Activated CD4-positive, alpha-beta T cell treated with anti-CD3 and anti-CD28 coated beads for 1 hour (primary cell): ENCODE measurements around the gene VAV2.
"Not testable (repeated sequence)": the region's sequence is repeated elsewhere in the genome, so short reads cannot be mapped to it uniquely, and the experiment has no call there.

Source experiments
- DNase-seq: peaks from one replicate; pipeline ENCODE4 v3.0.0-alpha.2; 2020

VAV2 gene

DNA sequence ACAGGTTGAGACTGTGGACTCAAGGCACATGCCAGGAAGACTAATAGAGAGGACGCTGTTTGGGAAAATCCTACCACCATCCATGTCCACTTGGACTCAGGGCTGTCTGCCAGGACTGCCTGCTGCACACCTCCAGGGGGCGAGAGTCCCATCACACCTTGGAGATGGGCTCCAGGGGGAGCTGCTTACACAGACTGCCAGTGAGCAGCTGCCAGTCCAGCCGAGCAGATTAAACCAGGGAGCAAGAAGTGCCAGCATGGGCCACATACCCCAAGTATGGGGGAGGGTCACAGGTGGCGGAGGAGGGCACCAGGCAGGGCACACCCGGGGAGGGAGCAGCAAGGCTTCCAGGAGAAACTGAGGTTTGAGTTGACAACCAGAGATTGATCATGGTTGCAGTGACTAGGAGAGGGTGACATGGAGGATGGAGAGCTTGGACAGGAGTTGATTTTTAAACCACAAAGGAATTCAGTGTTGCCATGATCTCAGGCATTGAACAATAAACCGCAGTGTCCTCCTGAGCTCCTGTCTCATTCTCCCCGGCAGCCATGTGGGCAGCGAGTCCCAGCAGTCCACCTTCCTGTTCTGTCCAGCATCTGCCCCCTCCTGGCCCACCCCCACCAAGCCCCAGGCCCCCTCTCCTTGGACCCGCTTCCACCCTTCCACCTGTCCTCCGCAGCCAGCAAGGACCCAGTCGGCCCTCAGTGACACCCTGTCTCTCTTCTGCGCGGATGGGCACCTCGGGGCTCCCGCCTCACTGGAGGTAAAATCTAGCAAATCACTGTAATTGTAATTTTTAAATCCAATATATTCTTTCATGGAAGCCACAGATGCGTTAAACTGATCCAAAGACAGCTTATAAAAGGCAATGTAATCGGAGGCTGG is 3.1 kb upstream of the VAV2 start:
- no peak for DNase-seq

DNA sequence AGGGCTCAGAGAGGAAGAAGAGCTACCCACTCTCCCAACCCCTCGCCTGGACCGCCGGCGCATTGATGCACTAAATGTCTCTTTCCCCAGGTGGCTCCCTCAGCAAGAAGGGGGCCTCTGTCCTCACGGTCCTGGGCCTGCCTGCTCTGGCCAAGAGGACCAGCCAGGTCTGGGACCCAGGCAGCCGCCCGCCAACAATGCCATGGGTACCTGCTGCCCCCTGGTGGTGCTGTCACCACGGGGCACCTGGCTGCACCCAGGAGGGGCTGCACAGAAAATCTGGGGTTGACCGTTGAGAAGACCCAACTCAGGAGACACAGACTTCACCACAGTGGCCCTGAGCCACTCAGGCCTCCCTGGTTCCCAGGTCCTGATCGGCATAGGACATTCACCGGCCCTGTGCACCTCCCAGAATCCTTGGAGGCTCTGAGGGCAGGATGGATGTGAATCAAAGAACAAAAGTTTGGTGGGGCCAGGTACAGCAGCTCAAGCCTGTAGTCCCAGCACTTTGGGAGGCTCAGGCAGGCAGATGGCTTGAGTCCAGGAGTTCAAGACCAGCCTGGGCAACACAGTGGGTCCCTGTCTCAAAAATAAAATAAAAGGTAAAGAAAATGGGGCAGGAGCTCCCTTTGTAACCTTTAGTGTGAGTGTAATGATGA is 2.4 kb upstream of the VAV2 start:
- peak; percentile 61 for DNase-seq

DNA sequence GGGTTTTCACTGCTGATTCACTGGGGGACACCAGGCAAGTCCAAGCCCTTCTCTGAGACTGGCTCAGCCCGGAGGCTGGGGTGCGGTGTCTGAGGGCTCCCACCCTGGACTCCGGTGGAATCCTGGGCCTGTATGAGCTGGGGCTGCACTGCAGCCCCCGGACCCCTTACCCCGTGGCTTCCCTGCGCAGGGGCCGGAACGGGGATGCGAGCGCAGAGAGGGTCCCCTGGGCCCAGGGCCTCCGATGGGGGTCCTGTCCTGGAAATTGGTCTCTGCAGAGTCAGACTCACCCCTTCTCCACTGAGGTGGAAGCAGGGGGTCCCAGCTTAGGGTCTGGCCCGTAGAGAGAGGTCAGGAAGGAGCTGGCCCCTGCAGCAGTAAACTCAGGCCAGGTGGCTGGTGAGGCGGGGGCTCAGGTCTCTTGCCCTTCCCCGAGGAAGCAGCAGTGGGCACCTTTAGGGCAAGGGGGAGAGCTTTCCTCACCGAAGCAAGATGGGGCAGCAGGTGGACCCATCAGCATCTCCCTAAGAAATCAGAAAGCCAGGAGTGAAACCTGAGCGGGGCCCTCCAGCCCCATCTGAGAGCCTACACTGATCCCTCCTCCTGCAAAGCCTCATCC is 1.6 kb upstream of the VAV2 start:
- DNase-seq, result no peak

DNA sequence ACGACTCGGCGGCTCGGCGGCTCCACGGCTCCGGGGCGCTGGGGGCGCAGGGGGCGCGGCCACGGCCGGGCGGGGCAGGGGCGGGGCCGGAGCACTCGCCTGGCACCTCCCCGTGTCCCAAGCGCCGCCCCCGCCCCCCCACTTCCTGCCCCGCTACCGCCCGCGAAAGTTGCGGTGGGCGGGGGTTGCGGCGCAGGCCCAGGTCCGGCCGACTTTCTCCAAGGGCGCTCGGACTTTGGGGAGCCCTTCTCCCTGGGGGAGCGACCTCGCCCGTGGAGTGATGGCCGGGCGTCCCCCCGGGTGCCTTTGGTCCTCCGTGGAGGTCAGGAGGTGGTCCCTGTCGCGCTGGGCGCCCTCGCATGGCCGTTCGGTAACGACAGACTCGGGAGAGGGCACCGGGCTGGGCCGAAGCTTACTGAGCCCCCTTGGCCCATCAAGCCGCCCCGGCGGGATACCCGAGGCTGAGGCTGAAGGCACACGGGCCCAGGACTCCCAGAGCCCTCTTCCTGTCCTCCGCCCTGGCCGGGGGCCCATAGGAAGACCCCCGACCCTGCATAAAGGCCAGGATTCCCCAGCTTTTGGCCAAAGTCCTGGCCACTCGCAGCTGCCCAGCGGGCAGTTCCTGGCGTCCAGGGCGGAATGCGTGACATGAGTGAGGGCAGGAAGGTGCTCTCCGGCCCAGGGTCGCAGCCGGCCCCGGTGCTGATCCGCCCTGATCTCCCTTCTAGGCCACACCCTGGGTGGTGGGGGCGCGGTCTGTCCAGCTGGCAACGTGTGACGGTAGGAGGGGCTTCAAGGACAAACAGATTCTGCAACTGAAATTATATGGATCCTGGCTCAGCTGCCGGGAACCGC is 883 bp upstream of the VAV2 start:
- peak; percentile 65 for DNase-seq

DNA sequence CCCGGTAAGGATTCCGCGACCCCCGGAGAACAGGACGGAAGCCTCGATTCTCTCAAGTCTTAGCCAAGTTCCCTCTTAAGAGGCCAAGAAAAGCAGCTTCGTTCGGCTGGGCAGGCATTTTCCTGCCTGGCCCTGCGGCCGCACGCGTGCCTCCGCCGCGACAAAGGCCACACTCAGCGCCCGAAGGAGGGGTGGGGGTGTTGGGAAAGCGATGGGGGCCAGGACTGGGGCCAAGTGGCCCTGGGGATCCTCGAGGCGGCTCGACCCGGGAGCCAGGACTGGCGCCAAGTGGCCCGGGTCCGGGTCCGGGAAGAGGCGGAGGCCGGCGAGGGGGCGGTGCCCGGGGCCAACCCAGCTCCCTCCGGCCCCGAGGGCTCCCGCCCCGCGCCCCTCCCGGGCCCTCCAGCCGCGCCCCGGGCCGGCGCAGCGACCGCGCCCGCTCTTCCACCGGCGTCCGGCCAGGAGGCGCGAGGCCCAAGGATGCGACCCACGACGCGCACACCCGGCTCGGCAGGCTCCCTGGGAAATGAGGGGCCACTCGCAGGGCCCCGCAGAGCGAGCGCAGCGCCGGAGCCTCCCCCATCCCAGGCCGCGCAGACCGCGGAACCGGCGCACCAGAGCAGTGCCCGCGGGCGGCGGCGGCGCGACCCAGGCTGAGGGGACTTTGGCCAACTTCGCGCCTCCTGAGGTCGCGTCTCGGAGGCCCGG is 756 bp downstream of the VAV2 start:
- DNase-seq, result no peak

DNA sequence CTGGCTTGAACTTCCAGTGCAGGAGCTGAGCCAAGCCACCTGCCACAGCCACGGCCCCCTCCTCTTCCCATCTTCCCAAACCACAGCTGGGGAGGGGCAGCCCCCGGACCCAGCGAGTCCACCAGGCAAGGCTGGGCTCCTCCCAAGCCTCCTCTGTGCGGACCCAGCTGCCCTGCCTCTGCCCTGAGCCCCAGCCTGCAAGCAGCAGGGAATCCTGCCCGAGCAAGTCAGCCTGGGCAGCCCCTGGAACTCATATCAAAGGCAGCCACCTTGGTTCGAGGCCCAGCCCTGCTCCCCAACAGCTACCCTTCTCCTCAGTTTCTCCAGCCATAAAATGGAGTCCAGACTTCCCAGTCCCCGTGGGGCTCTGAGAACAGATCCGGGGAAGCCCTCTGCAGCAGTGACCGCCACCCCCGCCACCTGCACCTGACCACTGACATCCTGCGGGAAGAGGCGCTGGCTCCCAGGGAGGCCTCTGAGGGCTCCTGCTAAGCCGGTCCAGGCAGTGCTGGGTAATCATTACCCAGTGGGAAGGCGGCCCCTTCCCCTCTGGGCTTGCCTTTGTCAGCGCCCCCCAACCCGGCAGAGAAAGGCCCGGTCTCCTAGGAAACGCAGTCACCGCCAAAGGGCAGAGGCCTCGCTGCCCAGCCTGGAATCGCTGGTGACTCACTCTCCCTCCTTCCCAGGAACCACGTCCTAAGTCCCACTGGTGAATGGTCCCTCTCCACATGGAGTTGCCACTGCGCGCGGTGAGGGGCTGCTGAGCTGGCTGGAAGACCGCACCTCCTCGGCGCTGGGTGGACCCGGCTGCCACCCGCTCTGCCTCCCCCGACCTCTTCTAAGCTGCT is 1.5 kb downstream of the VAV2 start:
- DNase-seq, result no peak

DNA sequence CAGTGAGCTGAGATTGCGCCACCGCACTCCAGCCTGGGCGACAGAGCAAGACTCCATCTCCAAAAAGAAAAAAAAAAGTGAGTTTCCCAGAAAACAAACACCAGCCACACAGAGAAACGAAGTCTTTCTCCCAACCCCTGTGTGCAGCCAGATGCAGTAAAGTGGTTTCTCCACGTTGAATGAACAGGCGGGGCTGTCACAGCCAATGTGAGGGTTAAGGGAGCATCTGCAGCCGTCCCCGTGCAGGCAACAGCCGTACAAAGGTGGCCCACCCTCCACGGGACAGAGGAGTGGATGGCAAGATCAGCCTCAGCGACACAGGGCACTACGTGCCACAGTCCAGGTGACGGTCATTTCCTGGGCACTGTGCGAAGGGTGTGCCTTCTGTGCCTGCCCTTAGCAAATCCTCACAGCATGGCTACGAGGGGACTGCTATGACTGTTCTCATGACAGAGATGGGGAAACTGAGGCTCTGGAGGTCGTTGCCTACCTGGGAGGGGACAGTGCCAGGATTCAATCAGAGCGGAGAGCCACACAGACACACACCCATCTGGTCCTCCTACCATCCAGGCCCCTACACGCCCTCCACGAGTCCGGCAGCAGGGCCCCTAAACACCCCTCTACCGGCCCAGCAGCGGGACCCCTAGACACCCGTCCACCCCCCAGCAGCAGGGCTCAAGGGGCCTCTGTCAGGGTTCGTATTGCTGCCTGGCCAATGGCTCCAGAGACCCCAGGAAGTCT is 2.3 kb downstream of the VAV2 start:
- no peak for DNase-seq

DNA sequence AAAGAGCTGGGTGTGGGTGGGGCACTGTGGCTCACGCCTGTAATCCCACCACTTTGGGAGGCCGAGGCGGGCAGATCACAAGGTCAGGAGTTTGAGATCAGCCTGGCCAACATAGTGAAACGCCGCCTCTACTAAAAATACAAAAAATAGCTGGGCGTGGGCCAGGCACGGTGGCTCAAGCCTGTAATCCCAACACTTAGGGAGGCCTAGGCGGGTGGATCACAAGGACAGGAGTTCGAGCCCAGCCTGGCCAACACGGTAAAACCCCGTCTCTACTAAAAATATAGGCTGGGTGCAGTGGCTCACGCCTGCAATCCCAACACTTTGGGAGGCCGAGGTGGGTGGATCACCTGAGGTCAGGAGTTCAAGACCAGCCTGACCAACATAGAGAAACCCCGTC is 3.4 kb downstream of the VAV2 start:
- not testable (repeated sequence) for DNase-seq

DNA sequence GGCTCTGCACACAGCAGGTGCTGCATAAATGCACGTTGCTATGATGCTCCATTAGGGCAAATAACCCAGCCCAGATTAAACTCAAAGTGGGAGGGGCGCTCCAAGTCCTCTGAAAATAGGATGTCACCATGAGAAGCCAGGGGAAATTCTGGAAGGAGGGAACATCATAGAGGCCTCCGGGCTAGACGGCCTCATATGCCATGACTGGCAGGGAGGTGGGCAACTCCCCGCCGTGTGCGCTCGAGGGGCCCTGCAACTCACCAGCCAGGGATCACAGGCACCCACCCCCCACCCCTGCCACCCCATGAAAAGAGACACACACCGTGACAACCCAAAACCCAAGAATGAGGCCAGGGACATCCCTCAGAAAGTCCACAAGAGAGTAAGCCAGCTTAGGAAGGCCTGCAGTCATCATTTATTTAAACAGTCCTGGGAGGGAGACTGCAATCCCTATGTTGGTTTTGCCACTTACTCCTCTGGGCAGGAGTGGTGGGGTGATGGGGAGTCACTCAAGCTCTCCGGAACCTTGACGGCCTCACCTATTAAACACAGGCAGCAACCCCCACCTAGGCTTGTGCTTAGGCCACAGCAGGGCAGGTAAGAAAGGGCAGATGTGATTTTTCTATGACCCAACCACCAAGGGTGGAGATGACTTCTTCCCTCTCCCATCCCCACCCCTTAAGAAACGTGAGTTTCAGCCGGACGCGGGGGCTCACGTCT is 4.0 kb downstream of the VAV2 start:
- DNase-seq, result no peak

DNA sequence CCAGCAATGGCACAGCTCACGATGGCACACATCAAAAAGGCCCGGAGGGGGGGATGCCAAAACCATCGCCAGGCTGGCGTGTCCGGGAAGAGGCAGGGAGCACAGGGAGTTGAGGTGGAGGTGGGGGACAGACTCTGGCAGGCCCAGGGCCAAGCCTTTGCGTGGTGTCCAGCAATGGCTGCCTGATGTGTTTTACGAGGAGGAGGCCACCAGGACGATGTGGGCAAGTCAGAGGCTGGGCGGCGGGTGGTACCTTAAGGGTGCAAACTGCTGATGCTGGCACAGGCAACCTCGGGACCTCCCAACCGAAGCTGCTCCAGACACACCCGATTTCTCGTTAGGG is 4.7 kb downstream of the VAV2 start:
- no peak for DNase-seq

DNA sequence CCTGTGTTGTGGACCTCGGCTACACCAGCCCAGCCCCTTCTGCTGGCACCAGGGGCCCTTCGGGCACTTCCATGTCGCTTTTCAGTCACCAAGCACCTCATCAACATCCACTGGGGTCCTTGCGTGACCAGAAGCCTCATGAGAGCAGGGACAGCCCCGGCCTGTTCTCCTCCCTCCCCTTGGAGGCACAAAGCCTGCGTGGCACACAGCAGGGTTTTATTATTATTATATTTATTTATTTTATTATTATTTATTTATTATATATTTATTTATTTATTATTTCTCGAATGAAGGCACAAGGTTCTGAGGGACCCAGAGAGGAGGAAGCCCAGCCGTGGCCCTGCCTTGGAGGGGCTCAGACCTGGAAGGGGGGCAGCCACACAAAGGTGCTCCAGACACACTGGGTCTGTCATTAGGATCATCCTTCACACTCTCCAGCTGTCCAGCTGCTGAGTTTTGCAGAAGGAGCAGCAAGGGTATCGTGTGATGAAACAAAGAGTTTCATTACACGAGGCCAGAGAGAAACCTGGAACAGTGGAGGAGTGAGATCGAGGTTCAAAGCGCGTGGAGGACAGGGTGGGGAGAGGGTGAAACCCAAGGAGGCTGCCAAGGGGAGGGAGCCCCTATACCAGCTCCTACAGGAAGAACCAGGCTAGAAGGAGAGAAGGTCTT is 5.2 kb downstream of the VAV2 start:
- no peak for DNase-seq

DNA sequence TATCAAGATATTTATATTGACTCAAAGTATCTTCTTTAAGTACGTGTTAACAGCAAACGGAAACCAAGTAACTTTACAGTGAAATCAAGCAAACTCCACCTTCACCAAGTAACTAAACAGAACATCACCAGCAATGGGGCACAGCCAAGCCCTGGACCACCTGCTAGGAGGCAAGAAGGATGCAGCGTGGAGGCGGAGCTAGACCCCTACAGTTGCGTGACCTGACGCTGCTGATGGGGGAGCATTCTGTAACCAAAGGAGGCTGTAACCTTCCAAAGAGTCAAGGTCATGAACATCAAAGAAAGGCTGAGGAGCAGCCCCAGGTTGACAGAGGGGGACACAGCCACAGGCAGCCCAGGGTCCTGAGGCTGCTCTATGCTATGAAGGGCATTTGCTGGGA is 6.1 kb downstream of the VAV2 start:
- no peak for DNase-seq

DNA sequence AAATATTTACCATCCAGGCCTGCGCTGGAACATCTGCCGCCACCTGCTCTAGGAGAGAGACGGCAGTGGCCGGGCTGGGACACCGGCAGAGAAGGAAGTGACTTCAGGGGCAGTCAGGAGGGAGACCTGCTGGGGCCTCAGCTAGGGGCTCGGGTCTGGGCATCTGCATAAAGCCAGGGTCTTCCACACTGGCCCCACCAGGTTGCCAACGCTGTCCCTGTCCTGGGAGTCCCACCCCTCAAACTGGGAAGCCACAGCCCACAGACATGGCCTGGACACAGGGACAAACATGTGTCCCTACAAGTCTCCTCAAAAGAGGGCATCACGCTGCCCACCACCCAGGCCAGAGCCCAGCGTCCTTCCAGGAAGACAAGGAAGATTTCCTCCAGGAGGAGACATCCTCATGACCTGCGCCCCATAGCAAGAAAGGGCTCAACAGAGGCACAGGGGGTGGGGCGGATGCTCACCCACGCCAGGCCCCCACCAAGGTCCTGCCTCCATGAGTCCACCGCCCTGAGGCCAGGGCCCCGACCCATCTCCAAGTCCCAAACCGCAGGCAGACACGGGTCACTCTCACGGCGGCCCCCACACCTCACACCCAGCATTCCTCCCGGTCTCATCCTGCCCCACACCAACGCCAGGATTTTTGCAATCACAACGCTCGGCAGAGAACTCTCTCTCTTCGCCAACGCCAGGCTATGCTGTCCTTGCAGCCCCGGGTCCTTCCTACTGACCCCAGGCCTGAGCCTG is 9.0 kb downstream of the VAV2 start:
- DNase-seq, result no peak

DNA sequence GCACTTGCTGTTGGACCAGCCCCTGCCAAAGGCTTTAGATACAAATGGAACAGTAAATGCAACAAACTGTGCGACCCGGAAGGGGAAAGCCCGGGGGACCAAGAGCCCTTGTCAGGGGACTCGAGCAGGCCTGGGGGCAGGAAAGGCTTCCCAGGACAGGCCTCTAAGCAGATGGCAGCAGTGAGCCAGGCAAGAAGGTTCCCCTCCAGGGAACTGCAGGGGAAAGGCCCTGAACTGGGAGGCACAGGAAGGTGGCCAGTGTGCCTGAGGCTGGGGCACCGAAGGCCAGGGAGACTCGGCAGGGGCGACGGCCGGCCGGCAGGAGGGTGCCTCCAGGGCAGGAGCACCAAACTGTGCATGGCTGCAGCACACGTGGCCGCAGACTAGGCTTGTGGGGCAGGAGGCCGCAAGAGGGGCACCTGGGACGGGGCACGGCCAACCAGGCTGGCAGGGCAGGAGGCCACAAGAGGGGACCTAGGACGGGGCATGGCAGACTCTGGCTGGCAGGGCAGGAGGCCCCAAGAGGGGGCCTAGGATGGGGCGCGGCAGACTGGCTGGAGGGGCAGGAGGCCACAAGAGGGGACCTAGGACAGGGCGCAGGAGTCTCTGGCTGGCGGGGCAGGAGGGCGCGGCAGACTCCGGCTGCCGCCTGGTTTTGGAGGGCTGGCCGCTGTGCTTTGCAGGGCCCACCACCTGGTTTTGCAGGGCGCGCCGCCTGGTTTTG is 10.0 kb downstream of the VAV2 start:
- DNase-seq, result no peak

DNA sequence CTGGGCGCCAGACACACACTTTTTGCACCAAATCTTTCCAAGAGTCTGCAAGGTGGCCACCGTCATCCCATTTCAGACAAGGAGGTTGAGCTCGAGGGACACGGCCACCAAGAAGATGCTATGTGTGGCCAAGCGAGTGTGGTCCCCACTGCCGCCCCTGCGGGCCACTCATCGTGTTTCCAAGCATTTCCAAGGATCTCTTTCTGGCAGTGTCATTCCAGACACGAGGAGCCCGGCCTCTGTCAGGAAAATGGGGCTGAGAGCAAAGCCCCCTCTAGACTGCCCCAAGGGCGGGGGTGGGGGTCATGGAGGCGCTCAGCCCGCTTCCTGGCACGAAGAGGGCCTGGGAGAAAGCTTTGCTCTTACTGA is 10.6 kb downstream of the VAV2 start:
- DNase-seq, result no peak

DNA sequence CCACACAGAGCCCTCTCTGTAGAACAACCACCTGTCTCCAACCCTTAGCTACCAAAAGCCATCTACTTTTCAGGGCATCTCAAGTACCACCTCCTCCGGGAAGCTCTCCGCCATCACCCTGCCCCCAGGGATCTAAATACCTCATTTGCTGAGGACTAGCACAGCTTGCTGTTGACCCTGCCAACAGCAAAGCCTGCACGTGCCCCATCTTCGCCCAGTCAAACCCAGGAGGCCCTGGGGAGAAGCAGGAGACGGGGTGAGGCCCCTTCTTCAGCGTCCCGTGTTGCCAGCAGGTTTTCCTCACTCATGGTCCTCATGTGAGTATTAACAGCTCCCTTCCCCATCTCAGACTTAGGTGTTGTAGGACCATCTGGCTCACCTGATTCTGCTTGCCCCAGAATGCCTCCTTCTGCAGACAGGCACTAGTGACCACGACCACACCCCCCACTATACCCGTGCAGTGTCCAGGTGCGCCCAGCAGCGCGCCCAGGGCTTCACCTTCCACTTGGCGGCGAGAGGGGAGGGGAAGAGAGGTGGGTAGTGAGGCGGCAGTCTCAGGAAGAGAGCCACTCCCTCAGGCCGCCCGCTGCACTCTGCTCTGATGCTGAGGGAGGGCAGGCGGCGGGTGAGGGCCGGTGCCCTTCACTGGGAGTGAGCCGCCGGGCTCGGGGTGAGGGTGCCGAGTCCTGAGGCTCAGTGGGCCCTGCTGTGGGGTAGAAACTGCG is 11.1 kb downstream of the VAV2 start:
- DNase-seq, result no peak
